Nephron progenitor cell (in vitro differentiated cells): ENCODE measurements around the gene BBX.

ENCODE experiments used
- DNase-seq: peaks from one replicate; pipeline ENCODE4 v3.0.0; 2021
- H3K27ac Mint-ChIP-seq: 2 replicates; pipeline ENCODE4 v1.8.0; 2021; ENCODE audit warnings: mild to moderate bottlenecking, moderate library complexity, mixed read lengths
- H3K27me3 Mint-ChIP-seq: 2 replicates; pipeline ENCODE4 v1.8.0; 2021; ENCODE audit warnings: mild to moderate bottlenecking, low read depth, mixed read lengths; ENCODE audit not compliant: poor library complexity
- H3K36me3 Mint-ChIP-seq: 2 replicates; pipeline ENCODE4 v1.8.0; 2021; ENCODE audit warnings: low read depth, mixed read lengths
- H3K4me1 Mint-ChIP-seq: 2 replicates; pipeline ENCODE4 v1.8.0; 2021; ENCODE audit warnings: mixed read lengths
- H3K4me3 Mint-ChIP-seq: 2 replicates; pipeline ENCODE4 v1.8.0; 2021; ENCODE audit warnings: mild to moderate bottlenecking, moderate library complexity, mixed read lengths
- H3K9me3 Mint-ChIP-seq: 2 replicates; pipeline ENCODE4 v1.8.0; 2021; ENCODE audit warnings: mild to moderate bottlenecking, moderate library complexity, mixed read lengths
- CTCF ChIP-seq: fragments of 200-600 bp; sonication (generic); IDR thresholded peaks from 2 replicates; pipeline ENCODE4 v1.5.0; 2021; ENCODE audit warnings: antibody characterized with exemption

BBX gene

GRCh38 chr3:107661447-107662123, 138.8 kb downstream of the BBX start:
- Mint-ChIP-seq H3K27me3 (no peaks in the 10 kb centered on the region), H3K9me3 (no peaks in the 10 kb centered on the region), H3K4me3 (no peak overlapping the region), H3K36me3 (peaks cover 8% of the 10 kb centered on the region), H3K4me1 (peaks cover 47% of the 10 kb centered on the region), H3K27ac (peak overlapping the region; percentile 46)
- no peak for DNase-seq
- no peak for TF ChIP-seq CTCF

- Mint-ChIP-seq H3K9me3 (no peaks in the 10 kb centered on the region), H3K4me3 (no peak overlapping the region), H3K4me1 (peaks cover 52% of the 10 kb centered on the region), H3K27me3 (no peaks in the 10 kb centered on the region), H3K36me3 (peaks cover 4% of the 10 kb centered on the region), H3K27ac (peak overlapping the region; percentile 46)
- TF ChIP-seq CTCF = no peak
- DNase-seq = no peak
Measured at GRCh38 chr3:107662124-107662507, 139.4 kb downstream of the BBX start.

GRCh38 chr3:107662586-107662985, 139.8 kb downstream of the BBX start:
- Mint-ChIP-seq H3K4me3 (no peak overlapping the region), H3K4me1 (peaks cover 52% of the 10 kb centered on the region)
- DNase-seq = no peak

GRCh38 chr3:107663266-107663665, 140.5 kb downstream of the BBX start:
- Mint-ChIP-seq H3K4me1 (peaks cover 58% of the 10 kb centered on the region), H3K4me3 (no peak overlapping the region), H3K27ac (no peak overlapping the region), H3K36me3 (peaks cover 4% of the 10 kb centered on the region), H3K9me3 (no peaks in the 10 kb centered on the region), H3K27me3 (no peaks in the 10 kb centered on the region)
- no peak for DNase-seq
- no peak for TF ChIP-seq CTCF

More at GRCh38 chr3:107662586-107662985, 139.8 kb downstream of the BBX start:
- Mint-ChIP-seq H3K9me3 (no peaks in the 10 kb centered on the region), H3K27ac (no peak overlapping the region), H3K27me3 (no peaks in the 10 kb centered on the region), H3K36me3 (peaks cover 4% of the 10 kb centered on the region)
- no peak for TF ChIP-seq CTCF

- Mint-ChIP-seq H3K36me3 (peaks cover 4% of the 10 kb centered on the region), H3K4me3 (no peak overlapping the region), H3K4me1 (peaks cover 63% of the 10 kb centered on the region), H3K27ac (peak overlapping the region; percentile 33), H3K9me3 (no peaks in the 10 kb centered on the region), H3K27me3 (no peaks in the 10 kb centered on the region)
- DNase-seq = no peak
- TF ChIP-seq CTCF = no peak
Measured at GRCh38 chr3:107664614-107665013, 141.9 kb downstream of the BBX start.

- Mint-ChIP-seq H3K4me3 (no peak overlapping the region), H3K27me3 (no peaks in the 10 kb centered on the region), H3K36me3 (peaks cover 4% of the 10 kb centered on the region), H3K9me3 (no peaks in the 10 kb centered on the region), H3K27ac (peak overlapping the region; percentile 73), H3K4me1 (peaks cover 62% of the 10 kb centered on the region)
- no peak for DNase-seq
- no peak for TF ChIP-seq CTCF
Measured at GRCh38 chr3:107665351-107665750, 142.6 kb downstream of the BBX start.
